Fibroblast of lung (primary cell): ENCODE data around the gene APOO.

Source experiments
- CTCF ChIP-seq, 2 donors: IDR thresholded peaks in 1 of 2; conservative IDR thresholded peaks in 1 of 2; 1 replicate in 1 of 2; 2 replicates in 1 of 2; pipeline ENCODE4 v1.5.1; 2011 to 2012; ENCODE audit warnings: low read length in 2 of 2, control low read depth in 1 of 2, inconsistent platforms in 1 of 2, low read depth in 1 of 2, mild to moderate bottlenecking in 1 of 2
- EZH2 ChIP-seq: IDR thresholded peaks from 2 replicates; pipeline ENCODE4 v1.5.1; 2012; ENCODE audit warnings: low read length, control low read depth, mild to moderate bottlenecking; ENCODE audit errors: missing control alignments

- TF ChIP-seq CTCF (conservative IDR thresholded peaks at IDR 0.05 in 1 of 2, IDR thresholded peaks at IDR 0.05 in 1 of 2; ENCODE audit: low read depth in 1 of 2, low read length in 2 of 2) (no peak), EZH2 (no peak)
Measured at GRCh38 chrX:23888887-23889501, 18.7 kb downstream of the APOO start.
